Gastroesophageal sphincter (tissue), 3 donors: ENCODE measurements around the gene SLC4A9.

ENCODE experiments used
- CTCF ChIP-seq, 4 experiments: fragments of 200-600 bp in 2 of 4; fragments of 450-650 bp in 2 of 4; sonication (generic) in 1 of 4; IDR thresholded peaks; one replicate each; pipeline ENCODE4 v1.5.1; 2017 to 2019; ENCODE audit warnings: antibody characterized with exemption in 4 of 4, mild to moderate bottlenecking in 2 of 4, moderate library complexity in 2 of 4
- EP300 ChIP-seq: sonication (generic); formaldehyde crosslinking; IDR thresholded peaks from one replicate; pipeline ENCODE4 v1.6.1; 2017; ENCODE audit warnings: antibody characterized with exemption, mild to moderate bottlenecking
- POLR2A ChIP-seq, 2 donors: fragments of 450-650 bp; IDR thresholded peaks; one replicate each; pipeline ENCODE4 v1.6.1; 2017; ENCODE audit warnings: antibody characterized with exemption in 2 of 2, mild to moderate bottlenecking in 2 of 2, moderate library complexity in 1 of 2

DNA sequence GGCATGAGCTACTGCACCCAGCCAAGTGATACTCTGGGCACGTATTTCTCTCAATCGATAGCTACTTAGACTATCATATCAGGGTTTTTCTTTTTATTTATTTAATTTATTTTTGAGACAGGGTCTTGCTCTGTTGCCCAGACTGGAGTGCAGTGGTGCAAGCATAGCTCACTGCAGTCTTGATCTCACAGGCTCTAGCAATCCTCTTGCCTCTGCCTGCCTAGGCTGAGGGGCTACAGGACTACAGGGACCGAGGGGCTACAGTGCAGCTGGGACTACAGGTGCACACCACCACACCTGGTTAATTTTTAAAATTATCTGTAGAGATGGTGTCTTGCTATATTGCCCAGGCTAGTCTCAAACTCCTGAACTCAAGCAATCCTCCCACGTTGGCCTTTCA is 21.4 kb downstream of the SLC4A9 start:
- TF ChIP-seq CTCF (IDR thresholded peaks at IDR 0.05) (no peak), POLR2A (IDR thresholded peaks at IDR 0.05) (no peak), EP300 (no peak)
